GM12878 (cell line): ENCODE measurements around the gene C17orf107. TPM values are rescaled to one million over a fixed set of nuclear protein-coding genes. Genes with fewer than 3 reads are reported as not detected.

Source experiments
- EED ChIP-seq: sonication (generic); IDR thresholded peaks from 2 replicates; pipeline ENCODE4 v1.6.1; 2016; ENCODE audit warnings: antibody characterized with exemption, low read depth
- IKZF1 ChIP-seq: fragments of 450-650 bp; conservative IDR thresholded peaks from 2 replicates; pipeline ENCODE4 v1.6.1; 2017; ENCODE audit warnings: antibody characterized with exemption, mild to moderate bottlenecking
- IKZF2 ChIP-seq, 2 experiments: fragments of 450-650 bp; IDR thresholded peaks; 2 replicates each; pipeline ENCODE4 v1.6.1; 2017; ENCODE audit warnings: mild to moderate bottlenecking in 2 of 2, moderate library complexity in 2 of 2
- RB1 ChIP-seq: fragments of 450-650 bp; formaldehyde crosslinking; IDR thresholded peaks from 2 replicates; pipeline ENCODE4 v1.6.1; 2017; ENCODE audit warnings: mild to moderate bottlenecking, borderline replicate concordance
- SMAD1 ChIP-seq: fragments of 450-650 bp; IDR thresholded peaks from 2 replicates; pipeline ENCODE4 v1.6.1; 2018; ENCODE audit warnings: mild to moderate bottlenecking, low read depth; ENCODE audit not compliant: partially characterized antibody
- ZBTB40 ChIP-seq: fragments of 450-650 bp; IDR thresholded peaks from 2 replicates; pipeline ENCODE4 v1.6.1; 2016; ENCODE audit warnings: mild to moderate bottlenecking, moderate library complexity, borderline replicate concordance
- polyA plus RNA-seq, 11 experiments: library from polyadenylated mRNA; depleted of rRNA in 4 of 11; unstranded in 6 of 11; stranded (reverse) in 5 of 11; fragments of >200 nt; fragmentation: Nextera tagmentation in 4 of 11; fragmentation: Illumina TruSeq in 1 of 11; extraction: Ambion mirVana in 4 of 11; extraction: Trizol in 1 of 11; gene quantifications; 1 replicate in 1 of 11; 2 replicates in 10 of 11; pipeline versions ENCODE4 v1.2.1 to v1.2.3, GENCODE V29; 2011 to 2016; ENCODE audit warnings: inconsistent platforms in 2 of 11, missing spikeins in 2 of 11, low read depth in 1 of 11
- total RNA-seq, 4 experiments: library from RNA; depleted of rRNA in 3 of 4; stranded (reverse); fragments of >200 nt in 3 of 4; fragmentation: Illumina TruSeq in 1 of 4; extraction: Trizol in 1 of 4; gene quantifications; 2 replicates each; pipeline versions ENCODE4 v1.2.1 to v1.2.3, GENCODE V29; 2013 to 2021
- TF ChIP-seq, protein P1 (sequence below): fragments of 450-650 bp; IDR thresholded peaks from 2 replicates; pipeline ENCODE4 v1.6.1; 2018; ENCODE audit warnings: borderline replicate concordance, mild to moderate bottlenecking; ENCODE audit not compliant: partially characterized antibody
- TF ChIP-seq, protein P2 (sequence below): fragments of 450-650 bp; IDR thresholded peaks from 2 replicates; pipeline ENCODE4 v1.6.1; 2017; ENCODE audit warnings: low read depth, mild to moderate bottlenecking, moderate library complexity

The C17orf107 gene
- total and polyA plus RNA-seq, 10 of the 15 experiments (the other 5 are each of a cell fraction or from before 2014, with no cell fraction given) = 0.05 to 0.46 (median 0.11) TPM; not detected in 3

DNA sequence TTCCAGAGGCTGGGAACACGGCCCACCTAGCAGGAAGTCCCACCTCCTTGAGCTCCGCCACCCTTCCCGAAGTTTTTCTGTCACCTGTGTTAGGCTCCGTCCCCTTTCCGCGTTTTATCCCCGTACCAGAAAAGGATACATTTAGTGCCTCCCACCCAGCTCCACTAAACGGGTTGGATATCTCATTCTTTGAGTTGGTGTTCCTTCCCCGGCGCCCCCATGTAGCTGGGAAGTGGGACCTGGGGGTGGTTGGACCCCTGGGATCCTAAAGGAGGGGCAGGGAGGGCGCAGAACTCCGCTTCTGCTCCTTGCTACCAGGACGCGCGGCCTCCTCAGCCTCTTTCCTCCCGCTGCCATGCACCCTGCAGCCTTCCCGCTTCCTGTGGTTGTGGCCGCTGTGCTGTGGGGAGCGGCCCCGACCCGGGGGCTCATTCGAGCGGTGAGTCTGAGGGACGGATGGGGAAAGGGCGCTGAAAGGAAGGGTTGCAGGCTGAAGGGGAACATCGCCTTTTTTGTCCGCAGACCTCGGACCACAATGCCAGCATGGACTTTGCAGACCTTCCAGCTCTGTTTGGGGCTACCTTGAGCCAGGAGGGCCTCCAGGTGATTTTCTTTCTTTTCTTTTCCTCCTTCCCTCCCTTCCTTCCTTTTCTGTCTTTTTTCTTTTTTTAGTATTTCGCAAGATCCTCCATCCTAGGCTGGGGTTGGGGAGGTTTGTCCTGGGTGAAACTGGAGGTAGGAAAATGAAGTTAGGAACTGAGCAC, 41.4 kb downstream of the C17orf107 start (continued):
- TF ChIP-seq ZBTB40 = peak; percentile 34; the same call in 1 of the 2 replicates
- no peak for TF ChIP-seq SMAD1
- TF ChIP-seq IKZF2 (IDR thresholded peaks at IDR 0.05) = peak; percentile 36 to 98; a peak in 2 of 4 replicates
- TF ChIP-seq, protein P1, sequence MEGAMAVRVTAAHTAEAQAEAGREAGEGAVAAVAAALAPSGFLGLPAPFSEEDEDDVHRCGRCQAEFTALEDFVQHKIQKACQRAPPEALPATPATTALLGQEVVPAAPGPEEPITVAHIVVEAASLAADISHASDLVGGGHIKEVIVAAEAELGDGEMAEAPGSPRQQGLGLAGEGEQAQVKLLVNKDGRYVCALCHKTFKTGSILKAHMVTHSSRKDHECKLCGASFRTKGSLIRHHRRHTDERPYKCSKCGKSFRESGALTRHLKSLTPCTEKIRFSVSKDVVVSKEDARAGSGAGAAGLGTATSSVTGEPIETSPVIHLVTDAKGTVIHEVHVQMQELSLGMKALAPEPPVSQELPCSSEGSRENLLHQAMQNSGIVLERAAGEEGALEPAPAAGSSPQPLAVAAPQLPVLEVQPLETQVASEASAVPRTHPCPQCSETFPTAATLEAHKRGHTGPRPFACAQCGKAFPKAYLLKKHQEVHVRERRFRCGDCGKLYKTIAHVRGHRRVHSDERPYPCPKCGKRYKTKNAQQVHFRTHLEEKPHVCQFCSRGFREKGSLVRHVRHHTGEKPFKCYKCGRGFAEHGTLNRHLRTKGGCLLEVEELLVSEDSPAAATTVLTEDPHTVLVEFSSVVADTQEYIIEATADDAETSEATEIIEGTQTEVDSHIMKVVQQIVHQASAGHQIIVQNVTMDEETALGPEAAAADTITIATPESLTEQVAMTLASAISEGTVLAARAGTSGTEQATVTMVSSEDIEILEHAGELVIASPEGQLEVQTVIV = no peak
- no peak for TF ChIP-seq RB1
- TF ChIP-seq EED = peak; percentile 87; the same call in 1 of the 2 replicates
- TF ChIP-seq IKZF1 = peak; percentile 53
- TF ChIP-seq, protein P2, sequence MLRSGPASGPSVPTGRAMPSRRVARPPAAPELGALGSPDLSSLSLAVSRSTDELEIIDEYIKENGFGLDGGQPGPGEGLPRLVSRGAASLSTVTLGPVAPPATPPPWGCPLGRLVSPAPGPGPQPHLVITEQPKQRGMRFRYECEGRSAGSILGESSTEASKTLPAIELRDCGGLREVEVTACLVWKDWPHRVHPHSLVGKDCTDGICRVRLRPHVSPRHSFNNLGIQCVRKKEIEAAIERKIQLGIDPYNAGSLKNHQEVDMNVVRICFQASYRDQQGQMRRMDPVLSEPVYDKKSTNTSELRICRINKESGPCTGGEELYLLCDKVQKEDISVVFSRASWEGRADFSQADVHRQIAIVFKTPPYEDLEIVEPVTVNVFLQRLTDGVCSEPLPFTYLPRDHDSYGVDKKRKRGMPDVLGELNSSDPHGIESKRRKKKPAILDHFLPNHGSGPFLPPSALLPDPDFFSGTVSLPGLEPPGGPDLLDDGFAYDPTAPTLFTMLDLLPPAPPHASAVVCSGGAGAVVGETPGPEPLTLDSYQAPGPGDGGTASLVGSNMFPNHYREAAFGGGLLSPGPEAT = 0 out of 2 replicates have a peak, but pooled peaks have one; percentile 16
- TF ChIP-seq, all 136 proteins: peak for 14
